ENCODE measurements around the gene C11orf16. TPM values are rescaled to one million over a fixed set of nuclear protein-coding genes. Genes with fewer than 3 reads are reported as not detected.

The C11orf16 gene
- total RNA-seq, 4 donors from 2014 or later, result not detected

- H3K36me3 ChIP-seq, result no peaks in the 10 kb centered on the region
- H3K27ac ChIP-seq, result peak overlapping the region; percentile 93 to 99 (median 96)
- TF ChIP-seq CTCF (IDR thresholded peaks at IDR 0.05) (no peak), EP300 (IDR thresholded peaks at IDR 0.05; ENCODE audit: low read depth) (no peak), POLR2A (IDR thresholded peaks at IDR 0.05) (no peak), POLR2AphosphoS5 (IDR thresholded peaks at IDR 0.05) (no peak)
- peak overlapping the region in 2 of 4 donors; percentile 69 to 87 for H3K4me3 ChIP-seq
- in situ Hi-C loops (cut with MboI; ENCODE audit: low pct_ligation_motif_present in 1 of 4, low pct_unique_long_range_greater_than_20kb in 1 of 4, low sequenced_read_pairs in 3 of 4), result loop anchor here in 3 of 4 donors (25.0 kb wide), 1 partner anchor 276 kb away; the partner anchor contains the start of genes RPL27A (in 3 of the 3) and TRIM66 (in 3 of the 3)
- intact Hi-C loops (cut with DNase I; ENCODE audit: low total_unique reads), result loop anchor here (5.0 kb wide), 2 partner anchors 51 to 281 kb away; partner anchors contain the start of genes AKIP1, RPL27A and TRIM66
- 7% methylated on average over 2 of the region's 2 CpGs for WGBS, 2 donors (ENCODE audit: low coverage in 1 of 2)
- no peaks in the 10 kb centered on the region for H3K9me3 ChIP-seq
- no peak for DNase-seq
- peaks cover 16 to 35% (median 25%) of the 10 kb centered on the region in 4 donors for H3K4me1 ChIP-seq
- H3K27me3 ChIP-seq, result no peaks in the 10 kb centered on the region
Observed at GRCh38 chr11:8962841-8963240, 30.1 kb upstream of the C11orf16 start.

- H3K4me3 ChIP-seq, result no peak overlapping the region
- no peak overlapping the region for H3K27ac ChIP-seq
- TF ChIP-seq POLR2A (IDR thresholded peaks at IDR 0.05), result no peak
- TF ChIP-seq POLR2AphosphoS5 (IDR thresholded peaks at IDR 0.05), result no peak
- TF ChIP-seq CTCF (IDR thresholded peaks at IDR 0.05), result no peak
- no peak for TF ChIP-seq EP300 (IDR thresholded peaks at IDR 0.05; ENCODE audit: low read depth)
- H3K4me1 ChIP-seq, result peaks cover 16 to 35% (median 25%) of the 10 kb centered on the region in 4 donors
- in situ Hi-C loops (cut with MboI; ENCODE audit: low pct_ligation_motif_present in 1 of 4, low pct_unique_long_range_greater_than_20kb in 1 of 4, low sequenced_read_pairs in 3 of 4), result loop anchor here in 3 of 4 donors (25.0 kb wide), 1 partner anchor 274 kb away; the partner anchor contains the start of genes RPL27A (in 3 of the 3) and TRIM66 (in 3 of the 3)
- H3K27me3 ChIP-seq, result no peaks in the 10 kb centered on the region
- 50 to 62% methylated on average over 2 of the region's 2 CpGs for WGBS, 2 donors (ENCODE audit: low coverage in 1 of 2)
- no peak for DNase-seq
- intact Hi-C loops (cut with DNase I; ENCODE audit: low total_unique reads), result loop anchor here (5.0 kb wide), 2 partner anchors 49 to 279 kb away; partner anchors contain the start of genes AKIP1, RPL27A and TRIM66
- no peaks in the 10 kb centered on the region for H3K9me3 ChIP-seq
- H3K36me3 ChIP-seq, result peaks cover 0 to 4% (median 0%) of the 10 kb centered on the region in 4 donors
Observed at GRCh38 chr11:8961401-8961800, 28.7 kb upstream of the C11orf16 start.

GRCh38 chr11:8959546-8960166 lies 26.9 kb upstream of the C11orf16 start:
- peak overlapping the region; percentile 47 to 74 (median 68) for H3K27ac ChIP-seq
- TF ChIP-seq POLR2AphosphoS5 (IDR thresholded peaks at IDR 0.05), result no peak
- peak; percentile 48 to 65 (median 49) for TF ChIP-seq CTCF (IDR thresholded peaks at IDR 0.05)
- TF ChIP-seq EP300 (IDR thresholded peaks at IDR 0.05; ENCODE audit: low read depth), result no peak
- no peak for TF ChIP-seq POLR2A (IDR thresholded peaks at IDR 0.05)
- H3K4me1 ChIP-seq, result peaks cover 13 to 27% (median 20%) of the 10 kb centered on the region in 4 donors
- no peak overlapping the region for H3K4me3 ChIP-seq
- no peaks in the 10 kb centered on the region for H3K9me3 ChIP-seq
- in situ Hi-C loops (cut with MboI; ENCODE audit: low pct_ligation_motif_present in 1 of 4, low pct_unique_long_range_greater_than_20kb in 1 of 4, low sequenced_read_pairs in 3 of 4) (loop anchor here in 3 of 4 donors (25.0 kb wide), 1 partner anchor 272 kb away; the partner anchor contains the start of genes RPL27A (in 3 of the 3) and TRIM66 (in 3 of the 3)), intact Hi-C loops (cut with DNase I; ENCODE audit: low total_unique reads) (loop anchor here (5.0 kb wide), 2 partner anchors 47 to 277 kb away; partner anchors contain the start of genes AKIP1, RPL27A and TRIM66)
- DNase-seq, result peak; percentile 15
- H3K27me3 ChIP-seq, result no peaks in the 10 kb centered on the region
- H3K36me3 ChIP-seq, result peaks cover 0 to 19% (median 4%) of the 10 kb centered on the region in 4 donors
- WGBS, 2 donors (ENCODE audit: low coverage in 1 of 2), result 25 to 36% methylated on average over 2 of the region's 2 CpGs

GRCh38 chr11:8956860-8957259 lies 24.1 kb upstream of the C11orf16 start:
- Histone ChIP-seq H3K4me1 (peaks cover 3 to 14% (median 8%) of the 10 kb centered on the region in 4 donors), H3K27me3 (no peaks in the 10 kb centered on the region), H3K9me3 (no peaks in the 10 kb centered on the region), H3K36me3 (peaks cover 0 to 39% (median 12%) of the 10 kb centered on the region in 4 donors), H3K27ac (no peak overlapping the region), H3K4me3 (no peak overlapping the region)
- TF ChIP-seq CTCF (IDR thresholded peaks at IDR 0.05) (no peak), POLR2AphosphoS5 (IDR thresholded peaks at IDR 0.05) (no peak), POLR2A (IDR thresholded peaks at IDR 0.05) (no peak), EP300 (IDR thresholded peaks at IDR 0.05; ENCODE audit: low read depth) (no peak)
- in situ Hi-C loops (cut with MboI; ENCODE audit: low pct_ligation_motif_present in 1 of 4, low pct_unique_long_range_greater_than_20kb in 1 of 4, low sequenced_read_pairs in 3 of 4) (loop anchor here in 3 of 4 donors (25.0 kb wide), 1 partner anchor 270 kb away; the partner anchor contains the start of genes RPL27A (in 3 of the 3) and TRIM66 (in 3 of the 3)), intact Hi-C loops (cut with DNase I; ENCODE audit: low total_unique reads) (no loop called here)
- DNase-seq, result no peak
- 67 to 77% methylated on average over 2 to 4 of the region's 4 CpGs for WGBS, 2 donors (ENCODE audit: low coverage in 1 of 2)

Data from transverse colon (tissue), 4 donors.